Skeletal muscle cell (primary cell): ENCODE measurements around the gene TMA7.
"Not testable (repeated sequence)": the region's sequence is repeated elsewhere in the genome, so short reads cannot be mapped to it uniquely, and the experiment has no call there.

Experiments used
- DNase-seq: peaks from one replicate; pipeline ENCODE4 v3.0.0-alpha.2; 2010; ENCODE audit warnings: low read depth
- H3K4me3 ChIP-seq: 2 replicates; pipeline ENCODE4 v1.5.1; 2011; ENCODE audit warnings: low read depth, mild to moderate bottlenecking, control low read depth, low read length, moderate library complexity

Gene TMA7

DNA sequence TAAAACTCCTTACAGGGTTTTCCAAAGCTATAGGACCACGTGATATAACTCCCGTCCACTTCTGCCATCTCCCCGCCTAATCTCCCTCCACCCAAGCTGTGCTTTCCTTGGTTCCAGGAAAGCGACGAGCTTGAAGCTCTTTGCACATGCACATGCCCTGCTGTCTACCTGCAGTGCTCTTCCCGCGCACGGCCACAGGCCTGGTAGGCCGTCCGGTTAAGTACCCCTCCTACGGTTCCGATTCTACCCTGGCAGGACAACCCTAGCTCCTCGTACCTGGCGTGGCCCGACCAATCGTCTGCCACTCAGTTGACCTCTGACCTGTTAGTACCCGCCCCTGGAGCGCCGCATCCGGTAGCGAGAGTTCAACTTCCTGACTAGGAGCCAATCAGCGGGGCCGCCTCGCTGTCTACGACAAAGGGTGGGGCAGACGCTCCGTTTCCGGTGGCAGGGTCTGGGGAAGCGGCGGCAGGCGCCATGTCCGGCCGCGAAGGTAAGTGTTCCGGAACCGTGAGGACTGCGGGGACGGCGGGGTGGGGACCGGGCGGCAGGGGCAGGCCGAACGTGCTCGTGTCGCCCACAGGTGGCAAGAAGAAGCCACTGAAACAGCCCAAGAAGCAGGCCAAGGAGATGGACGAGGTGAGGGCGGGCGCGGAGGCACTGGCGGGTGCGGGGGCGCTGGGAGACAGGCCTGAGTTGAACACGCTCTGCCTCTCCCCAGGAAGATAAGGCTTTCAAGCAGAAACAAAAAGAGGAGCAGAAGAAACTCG, at the start of gene TMA7, which contains the start of gene CCDC51:
TSS of gene TMA7 (plus strand) at position 438 of the 770 bp plus-strand sequence. CDS start at position 478, 40 bp downstream.
TSS of gene CCDC51 (minus strand) at position 300 of the 770 bp plus-strand sequence. CDS start 4,991 bp downstream, outside the sequence.
- H3K4me3 ChIP-seq, result peak within 1 kb of the TSS; percentile 81
- peak; percentile 79 for DNase-seq

- H3K4me3 ChIP-seq, result no peak overlapping the region
These were observed 45.7 kb upstream of the TMA7 start for GRCh38 chr3:48394391-48394790.

GRCh38 chr3:48395714-48396113, 44.3 kb upstream of the TMA7 start:
- DNase-seq, result no peak
- H3K4me3 ChIP-seq, result no peak overlapping the region

More at GRCh38 chr3:48394391-48394790, 45.7 kb upstream of the TMA7 start:
- DNase-seq, result no peak

DNA sequence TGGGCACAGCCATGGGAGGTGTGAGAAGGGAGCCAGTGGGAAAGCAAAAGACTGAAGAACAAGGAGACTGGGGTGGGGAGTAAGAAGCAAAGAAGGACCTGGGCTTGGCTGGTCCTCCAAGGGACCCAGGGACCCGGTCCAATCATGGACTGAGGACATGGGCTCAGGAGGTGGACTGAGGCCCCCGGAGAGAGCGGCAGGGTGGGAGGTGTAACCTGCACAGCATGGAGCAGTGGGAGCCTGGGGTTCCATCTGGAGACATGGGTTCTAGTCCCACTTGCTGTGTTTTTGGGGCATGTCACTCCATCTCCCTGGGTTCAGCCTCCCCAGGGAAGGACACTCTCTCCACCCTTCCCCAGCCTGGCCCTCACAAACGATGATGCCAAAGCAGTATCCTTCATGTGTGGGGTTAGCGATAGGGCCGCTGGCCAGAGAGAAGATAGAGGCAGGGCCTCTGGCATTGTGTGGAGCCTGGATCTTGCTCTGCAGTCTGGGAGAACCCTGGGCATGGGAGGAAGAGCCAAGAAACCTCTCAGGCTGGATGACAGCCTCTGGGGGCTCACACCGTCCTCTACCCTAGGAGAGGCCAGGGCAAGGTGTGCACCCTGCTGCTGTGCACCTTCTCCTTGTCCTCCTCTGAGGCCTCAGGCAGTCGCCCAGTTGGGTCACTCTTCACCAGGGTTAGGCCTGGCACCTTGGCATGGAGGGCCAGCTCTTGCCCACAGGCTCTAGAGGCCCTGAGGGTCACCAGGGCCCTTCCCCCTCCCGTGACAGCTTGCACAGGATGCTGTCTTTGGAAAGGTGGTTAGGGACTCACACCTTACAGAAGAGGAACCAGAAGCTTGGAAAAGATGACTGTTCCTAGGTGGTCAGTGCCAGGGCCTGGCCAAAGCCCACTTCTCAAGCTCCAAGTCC, 42.0 kb upstream of the TMA7 start:
- no peak overlapping the region for H3K4me3 ChIP-seq
- no peak for DNase-seq

DNA sequence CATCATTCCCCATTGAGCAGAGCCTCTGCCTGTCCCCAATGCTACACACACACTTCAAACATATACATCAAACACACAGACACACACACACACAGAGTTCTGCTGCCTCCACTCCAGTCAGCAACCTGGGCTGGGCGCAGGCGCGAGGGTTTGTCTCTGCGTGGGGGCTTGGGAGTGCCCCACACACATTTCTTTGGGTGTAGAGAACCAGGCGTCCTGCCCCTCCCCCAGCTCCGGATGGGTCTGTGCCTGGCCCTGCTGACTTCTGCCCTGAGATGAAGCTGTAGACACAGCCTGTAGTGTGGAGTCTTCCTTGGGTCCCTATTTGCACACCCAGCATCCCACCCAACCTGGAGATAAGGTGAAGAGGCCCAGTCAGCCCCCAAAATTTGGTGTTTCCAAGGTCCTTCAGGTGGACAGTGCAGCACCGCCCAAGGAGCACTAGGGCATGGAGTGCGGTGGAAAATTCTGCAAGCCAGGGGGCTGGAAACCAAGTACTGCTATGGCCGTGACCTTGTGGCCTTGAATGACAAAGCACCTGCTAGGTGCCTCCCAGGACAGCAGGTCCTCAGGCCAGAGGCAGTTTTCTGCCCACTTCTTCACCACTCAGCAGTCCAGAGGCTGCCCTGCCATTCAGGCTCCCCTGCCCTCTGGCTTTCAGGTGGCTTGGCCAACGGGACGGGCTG, 41.2 kb upstream of the TMA7 start:
- H3K4me3 ChIP-seq, result no peak overlapping the region
- DNase-seq, result no peak

DNA sequence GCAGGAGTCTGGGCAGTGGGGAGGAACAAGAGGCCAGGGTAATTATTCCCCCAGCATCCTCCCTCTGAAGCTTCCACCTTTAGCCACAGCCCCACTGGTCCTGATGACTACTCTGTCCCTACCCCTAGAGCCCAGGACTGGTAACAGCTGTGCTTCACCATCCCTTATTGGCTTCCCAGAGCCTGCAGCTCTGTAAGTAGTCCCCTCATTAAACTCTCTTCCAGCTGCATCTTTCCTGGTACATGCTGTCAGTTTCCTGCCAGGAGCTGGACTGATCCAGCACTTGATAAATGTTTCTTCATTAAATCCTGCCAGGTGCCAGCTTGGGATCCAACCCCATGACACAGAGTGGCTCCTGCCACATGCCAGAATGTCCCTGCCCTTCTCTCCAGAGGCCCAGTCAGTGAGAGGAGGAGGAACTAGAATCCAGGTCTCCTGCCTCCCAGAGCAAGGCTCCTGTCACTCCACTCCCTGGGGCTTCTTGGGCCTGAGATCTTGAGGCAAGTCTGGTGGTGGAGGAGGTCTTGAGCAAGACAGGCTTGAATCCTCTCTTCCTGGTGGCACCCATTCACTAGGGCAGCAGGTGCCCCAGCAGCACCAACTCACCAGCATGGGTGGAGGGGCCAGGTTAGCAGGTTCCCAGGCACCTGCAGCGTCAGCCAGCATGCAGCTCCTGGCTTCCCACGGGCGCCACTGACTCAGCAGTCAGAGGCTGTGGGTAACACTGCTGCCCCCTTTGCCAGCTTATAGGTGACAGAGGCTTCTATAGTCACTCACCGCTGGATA, 40.5 kb upstream of the TMA7 start:
- DNase-seq, result no peak
- no peak overlapping the region for H3K4me3 ChIP-seq

DNA sequence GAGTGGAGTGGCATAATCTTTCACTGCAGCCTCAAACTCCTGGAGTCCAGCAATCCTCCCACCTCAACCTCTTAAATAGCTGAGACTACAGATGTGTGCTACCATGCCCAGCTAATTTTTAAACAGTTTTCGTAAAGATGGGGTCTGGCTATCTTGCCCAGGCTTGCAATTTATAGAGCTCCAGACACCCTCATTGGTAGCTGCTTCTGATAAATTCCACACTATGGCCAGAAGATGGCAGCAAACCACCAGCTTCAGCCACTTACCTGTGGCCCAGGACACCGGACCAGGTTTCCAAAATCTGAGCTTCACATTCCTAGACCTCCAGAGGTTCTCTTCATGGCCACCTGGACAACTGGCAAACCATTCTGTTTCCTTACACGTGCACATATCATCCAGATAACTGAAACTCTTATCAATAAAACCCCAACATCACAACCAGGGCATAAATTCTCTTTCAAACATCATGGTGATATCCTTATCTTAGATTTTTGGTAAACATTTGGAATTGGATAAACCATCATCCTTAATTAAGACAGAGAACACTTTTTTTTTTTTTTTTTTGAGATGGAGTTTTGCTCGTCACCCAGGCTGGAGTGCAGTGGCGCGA, 39.1 kb upstream of the TMA7 start:
- no peak overlapping the region for H3K4me3 ChIP-seq
- DNase-seq, result no peak

- not testable (repeated sequence) for DNase-seq, H3K4me3 ChIP-seq
These were observed 38.6 kb upstream of the TMA7 start for GRCh38 chr3:48401434-48401901.

- DNase-seq, result peak; percentile 64
These were observed 37.8 kb upstream of the TMA7 start for GRCh38 chr3:48402281-48402732.

DNA sequence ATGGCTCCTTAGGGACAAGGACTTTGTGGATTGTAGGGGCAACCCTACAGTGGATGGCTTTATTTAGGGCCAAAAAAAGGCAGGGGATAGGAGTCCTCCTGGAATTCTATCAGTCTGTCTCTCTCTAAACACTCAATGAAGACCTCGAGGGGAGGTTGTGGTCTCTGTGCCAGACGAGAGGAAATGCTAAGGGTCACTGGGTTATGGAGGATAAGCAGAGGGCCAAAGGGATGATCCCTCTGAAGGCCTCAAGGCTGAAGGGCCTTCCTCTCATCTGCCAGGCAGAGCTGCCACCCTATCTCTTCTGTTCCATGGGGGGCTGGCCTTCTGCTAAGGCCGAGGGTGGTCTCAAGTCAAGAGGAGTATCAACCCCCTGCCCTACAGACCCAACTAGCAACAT, 37.1 kb upstream of the TMA7 start:
- no peak for DNase-seq
- H3K4me3 ChIP-seq, result no peak overlapping the region

More at GRCh38 chr3:48402281-48402732, 37.8 kb upstream of the TMA7 start:
- no peak overlapping the region for H3K4me3 ChIP-seq

GRCh38 chr3:48403533-48404439, 36.3 kb upstream of the TMA7 start:
- H3K4me3 ChIP-seq, result no peak overlapping the region
- no peak for DNase-seq

GRCh38 chr3:48404440-48405342, 35.4 kb upstream of the TMA7 start:
- H3K4me3 ChIP-seq, result no peak overlapping the region
- DNase-seq, result no peak

- DNase-seq, result no peak
- no peak overlapping the region for H3K4me3 ChIP-seq
These were observed 34.6 kb upstream of the TMA7 start for GRCh38 chr3:48405343-48405881.

GRCh38 chr3:48405971-48406370, 34.1 kb upstream of the TMA7 start:
- no peak for DNase-seq
- H3K4me3 ChIP-seq, result no peak overlapping the region

- H3K4me3 ChIP-seq, result no peak overlapping the region
- DNase-seq, result no peak
These were observed 33.3 kb upstream of the TMA7 start for GRCh38 chr3:48406443-48407431.
